GM18519 (cell line): ENCODE data around the gene YPEL2.

ENCODE experiments used
- ATAC-seq: cut with Tn5 transposase; IDR thresholded peaks from one replicate; pipeline ENCODE4 v1.9.1; 2021; ENCODE audit warnings: mild to moderate bottlenecking, moderate library complexity; ENCODE audit not compliant: unreplicated experiment, low FRiP score

Gene YPEL2

GRCh38 chr17:59329176-59330052 is 2.0 kb upstream of the YPEL2 start:
- no peak for ATAC-seq

- no peak for ATAC-seq
Observed at GRCh38 chr17:59330053-59330942, 1.2 kb upstream of the YPEL2 start.

DNA sequence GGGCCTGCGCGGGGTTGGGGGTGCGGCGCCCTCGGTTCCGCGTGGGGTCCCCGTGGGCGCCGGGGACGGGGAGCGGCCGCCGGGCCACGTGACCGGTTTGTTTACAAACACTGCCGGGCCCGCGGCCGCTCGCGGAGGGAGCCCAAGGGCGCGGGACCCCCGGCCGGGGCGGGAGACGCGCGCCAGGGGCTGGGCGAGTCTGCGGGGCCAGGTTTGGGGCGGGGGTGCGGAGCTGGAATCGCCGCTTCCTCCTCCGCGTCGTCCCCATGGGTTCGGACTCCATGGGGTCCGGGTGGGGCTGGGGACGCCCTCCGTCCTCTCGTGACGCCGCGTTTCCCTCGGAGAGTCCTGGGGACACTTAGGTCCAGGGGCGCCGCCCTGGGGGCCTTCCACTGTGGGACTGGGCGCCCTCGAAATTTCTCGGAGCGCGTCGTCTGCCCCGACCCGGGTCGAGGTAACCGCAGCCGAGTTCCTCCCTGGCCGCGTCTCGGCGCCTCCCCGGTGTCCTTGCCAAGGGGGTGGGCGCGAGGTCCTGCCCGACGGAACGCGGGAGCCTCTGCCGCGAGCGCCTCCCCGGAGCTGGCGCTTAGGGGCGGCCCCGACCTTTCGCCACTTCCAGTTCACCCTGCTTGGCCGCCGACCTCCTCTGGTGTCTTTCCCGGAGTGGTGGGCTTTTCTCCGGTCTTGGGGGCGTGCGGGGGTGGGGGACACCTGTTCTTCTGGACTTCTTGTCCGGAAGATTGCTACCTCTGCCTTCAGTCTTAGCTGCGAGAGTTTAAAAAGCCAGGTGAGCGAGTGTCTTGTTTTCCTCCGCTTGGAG is 684 bp downstream of the YPEL2 start:
- ATAC-seq, result no peak

DNA sequence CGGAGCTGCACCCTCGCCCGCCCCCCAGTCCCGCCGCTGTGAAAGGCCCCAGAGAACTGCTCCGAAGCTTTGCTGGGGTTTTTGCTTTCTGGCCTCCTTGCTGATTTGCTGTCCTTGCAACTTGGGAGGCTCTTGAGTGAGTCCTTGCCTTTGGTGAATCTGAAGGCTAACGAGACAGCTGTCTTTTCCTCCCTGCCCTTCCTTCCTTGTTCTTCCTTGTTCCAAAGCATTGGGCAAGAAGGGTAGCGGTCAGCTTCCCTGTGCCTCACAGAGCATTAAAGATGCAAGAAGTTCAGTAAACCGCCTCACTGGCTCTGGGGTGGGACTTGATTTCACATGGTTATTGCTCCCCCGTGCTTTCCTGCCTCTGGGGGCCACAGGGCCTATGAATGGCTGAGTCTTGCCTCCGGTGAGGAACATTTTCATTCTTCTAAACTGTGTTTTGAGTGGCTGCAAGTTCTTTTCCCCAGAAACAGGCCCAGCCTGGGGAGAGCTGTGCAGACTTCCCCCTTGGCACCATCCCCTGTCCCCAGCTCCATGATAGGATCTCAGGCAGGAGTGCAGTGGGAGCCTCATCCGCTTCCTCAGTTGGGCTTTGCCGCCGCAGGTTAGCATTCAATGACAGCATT is 1.4 kb downstream of the YPEL2 start:
- ATAC-seq, result no peak

- no peak for ATAC-seq
Observed at GRCh38 chr17:59333836-59334235, 2.4 kb downstream of the YPEL2 start.

DNA sequence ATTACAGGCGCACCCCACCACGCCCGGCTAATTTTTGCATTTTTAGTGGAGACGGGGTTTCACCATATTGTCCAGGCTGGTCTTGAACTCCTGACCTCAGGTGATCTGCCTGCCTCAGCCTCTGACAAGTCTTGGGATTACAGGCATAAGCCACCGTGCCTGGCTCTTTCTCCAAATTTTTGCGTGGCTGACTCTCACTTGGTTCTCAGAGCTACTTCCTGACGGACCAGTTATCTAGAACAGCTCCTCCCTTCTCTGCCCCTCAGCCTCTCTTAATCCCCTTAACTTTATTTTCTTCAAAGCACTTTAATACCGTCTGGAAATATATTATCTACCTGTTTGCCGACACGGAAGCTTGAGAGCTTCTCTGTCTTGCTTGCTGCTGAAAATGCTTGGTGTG is 4.2 kb downstream of the YPEL2 start:
- ATAC-seq, result no peak

DNA sequence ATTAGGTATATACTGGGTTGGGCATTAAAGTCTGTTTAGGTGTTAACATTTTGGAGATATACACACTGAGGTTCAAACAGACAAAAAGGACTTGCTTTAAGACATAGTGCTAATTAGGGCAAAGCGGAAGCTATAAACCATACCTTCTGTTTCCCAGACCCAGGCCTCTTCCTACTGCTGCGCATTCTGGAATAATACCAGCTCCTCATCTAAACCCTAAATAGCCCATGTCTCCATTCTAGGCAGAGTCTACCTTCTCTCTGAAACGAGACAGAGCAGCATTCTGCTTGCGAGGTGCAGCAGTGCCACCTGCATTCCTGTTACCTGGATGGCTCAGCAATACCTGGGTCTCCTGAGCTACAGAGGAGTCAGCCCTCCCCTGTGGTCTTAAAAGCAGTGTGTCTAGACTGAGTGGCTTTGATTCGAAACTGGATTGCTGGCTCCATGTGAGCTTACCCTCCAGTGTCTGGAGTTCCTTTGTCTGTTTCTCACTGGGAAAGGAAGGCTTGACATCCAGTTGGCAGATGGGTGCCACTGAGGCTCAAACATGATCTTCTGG is 6.4 kb downstream of the YPEL2 start:
- no peak for ATAC-seq

DNA sequence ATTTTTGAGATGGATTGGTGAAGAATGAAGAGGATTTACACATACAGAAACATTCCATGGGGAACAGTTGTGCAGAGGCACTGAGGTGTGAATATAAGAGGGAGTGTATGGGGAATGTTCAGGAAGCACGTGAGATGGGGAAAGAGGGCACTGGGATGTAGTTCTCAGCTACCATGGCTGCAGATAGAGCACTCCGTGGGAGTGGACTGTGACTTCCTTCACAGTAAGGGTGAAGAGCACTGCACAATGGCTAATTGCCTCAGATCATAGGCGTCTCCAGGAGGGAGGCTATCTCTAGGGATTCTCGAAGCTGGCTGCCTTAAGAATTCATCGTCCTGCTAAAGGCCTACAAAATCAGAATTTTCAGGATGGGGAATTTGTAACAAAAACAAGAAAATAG is 7.0 kb downstream of the YPEL2 start:
- no peak for ATAC-seq

GRCh38 chr17:59341922-59342321 is 10.5 kb downstream of the YPEL2 start:
- no peak for ATAC-seq

DNA sequence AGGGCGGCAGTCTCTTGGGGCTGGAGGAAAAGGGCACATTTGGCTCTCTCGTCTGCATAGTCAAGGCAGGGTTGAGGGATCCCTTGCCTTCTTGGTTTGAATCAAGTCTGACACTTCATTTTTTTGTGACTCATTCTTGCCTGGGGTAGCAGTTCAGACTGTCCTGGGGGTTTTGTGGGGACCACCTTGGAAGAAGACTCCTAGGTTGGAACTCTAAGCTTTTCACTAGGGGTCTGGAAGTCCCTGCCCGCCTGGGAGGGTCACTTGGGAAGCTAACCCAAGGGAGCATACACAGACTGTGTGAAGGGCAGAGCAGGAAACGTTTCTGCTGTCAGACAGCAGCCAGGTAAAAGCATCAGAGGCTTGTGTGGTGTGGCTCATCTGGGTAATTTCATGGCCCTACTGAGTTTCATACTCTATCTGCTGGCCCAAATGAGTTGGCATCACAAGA is 11.3 kb downstream of the YPEL2 start:
- no peak for ATAC-seq

DNA sequence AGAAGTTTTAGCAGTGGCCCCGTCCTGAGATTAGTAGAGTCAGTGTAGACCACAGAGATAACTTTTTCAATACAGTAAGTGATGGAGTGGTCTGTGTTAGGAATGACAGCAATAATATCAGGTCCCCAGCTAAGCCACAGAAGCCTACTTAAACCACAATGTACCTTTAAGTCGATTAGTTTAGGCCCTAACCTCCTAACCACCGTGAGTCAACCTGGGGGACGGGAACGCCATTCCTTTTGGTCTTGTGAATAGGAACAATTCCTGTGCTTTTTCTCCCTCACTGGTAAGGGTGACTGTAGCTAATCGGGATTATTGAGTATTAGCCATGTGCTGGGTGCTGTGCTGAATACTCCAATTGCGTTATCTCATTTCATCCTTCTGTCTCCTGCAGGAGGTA is 14.0 kb downstream of the YPEL2 start:
- no peak for ATAC-seq

DNA sequence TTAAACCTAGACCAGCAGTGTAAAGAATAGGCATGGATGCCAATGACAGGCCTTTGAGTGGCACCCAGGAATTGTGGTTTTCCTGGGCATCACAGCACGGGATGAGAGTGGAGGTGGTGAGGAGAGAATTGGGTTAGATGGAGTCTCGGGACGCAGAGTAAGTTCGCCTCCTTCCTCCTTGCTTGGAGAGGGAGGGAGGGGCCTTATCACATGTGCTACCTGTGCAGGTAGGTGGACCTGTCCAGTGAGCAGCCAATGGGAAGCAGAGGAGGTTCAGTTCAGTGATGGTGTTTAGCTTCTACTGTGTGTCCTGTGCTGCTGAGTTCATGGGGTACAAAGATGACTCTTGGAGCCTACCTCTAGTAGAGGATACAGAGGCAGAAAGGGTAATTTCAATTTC is 14.9 kb downstream of the YPEL2 start:
- ATAC-seq, result no peak

- ATAC-seq, result no peak
Observed at GRCh38 chr17:59346876-59347407, 15.5 kb downstream of the YPEL2 start.

GRCh38 chr17:59347975-59348391 is 16.5 kb downstream of the YPEL2 start:
- no peak for ATAC-seq

GRCh38 chr17:59349178-59349577 is 17.7 kb downstream of the YPEL2 start:
- no peak for ATAC-seq

DNA sequence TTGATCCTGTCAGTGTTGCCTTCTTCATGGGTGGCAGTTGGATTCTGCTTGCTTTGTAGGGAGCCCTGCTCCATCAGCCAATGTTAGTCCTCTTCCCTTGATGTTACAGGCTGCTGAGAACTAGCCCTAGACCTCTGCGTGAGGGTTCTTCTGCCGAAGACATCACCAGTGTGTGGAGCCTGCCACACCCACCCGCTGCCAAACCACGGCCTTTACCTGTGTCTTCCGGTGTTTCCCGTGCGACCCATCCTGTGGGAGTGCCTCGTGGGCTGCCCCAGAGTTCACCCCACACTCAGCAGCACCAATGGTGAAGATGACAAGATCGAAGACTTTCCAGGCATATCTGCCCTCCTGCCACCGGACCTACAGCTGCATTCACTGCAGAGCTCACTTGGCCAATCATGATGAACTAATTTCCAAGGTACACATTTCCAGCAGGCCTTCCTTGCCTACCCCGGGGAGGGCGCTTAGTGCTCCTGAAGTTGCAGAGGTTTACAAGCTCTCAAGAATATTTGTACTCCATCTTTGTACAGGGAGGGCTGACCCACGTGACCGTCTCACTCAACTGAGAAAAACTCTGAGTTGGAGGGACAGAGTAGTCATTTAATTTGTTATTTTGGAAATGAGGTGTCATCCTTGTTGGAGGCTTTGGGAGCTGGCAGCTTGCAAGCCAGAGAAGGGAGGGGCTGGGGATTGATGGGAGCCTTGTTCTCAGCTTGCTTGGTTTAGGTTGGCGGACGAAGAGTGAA is 21.8 kb downstream of the YPEL2 start:
- ATAC-seq, result no peak

GRCh38 chr17:59353936-59354755 is 22.7 kb downstream of the YPEL2 start:
- ATAC-seq, result no peak
